Measurements from ENCODE around the gene SPNS2. TPM values are rescaled to one million over a fixed set of nuclear protein-coding genes. Genes with fewer than 3 reads are reported as not detected.

The SPNS2 gene
- total and polyA plus RNA-seq, 2 donors (not counting 1 experiment from before 2014, with no cell fraction given), result 0.48 TPM; not detected in 1

DNA sequence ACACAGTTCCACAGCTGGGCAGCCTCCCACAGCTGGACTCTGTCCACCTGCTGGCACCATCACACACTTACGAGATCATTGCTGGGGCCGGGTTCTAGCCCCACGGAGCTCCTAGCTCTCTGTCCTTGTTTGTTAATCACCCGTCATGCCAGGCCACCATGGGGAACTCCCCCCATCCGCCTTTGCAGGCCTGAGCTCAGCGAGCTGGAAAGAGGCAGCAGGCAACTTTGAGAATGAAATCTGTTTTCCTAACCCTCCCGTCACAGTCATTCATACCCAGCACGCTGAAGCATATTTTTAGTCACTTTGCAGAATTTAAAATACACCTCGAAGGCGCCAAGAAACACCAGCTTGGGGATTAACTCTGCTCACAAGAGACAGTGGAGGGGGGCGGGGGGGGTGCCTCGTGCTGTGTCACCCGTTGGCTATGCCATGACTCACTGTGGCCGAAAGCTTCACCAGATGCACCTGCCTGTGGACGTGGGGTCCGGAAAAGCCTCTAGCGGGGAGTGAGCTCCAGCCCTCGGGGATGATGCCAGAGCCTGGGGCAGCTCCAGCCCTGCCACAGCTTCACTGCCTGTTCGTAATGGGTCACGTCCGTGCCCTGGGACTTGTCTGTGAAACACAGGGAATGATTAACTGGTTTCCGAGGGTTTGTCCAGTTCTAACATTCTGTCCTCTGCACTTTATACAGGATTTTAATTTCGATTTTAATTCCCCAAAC lies 1.4 kb upstream of the SPNS2 start:
- Mint-ChIP-seq H3K27me3 (peaks cover 25% of the 10 kb centered on the region), H3K27ac (peak overlapping the region; percentile 66), H3K9me3 (ENCODE audit: insufficient read depth) (no peaks in the 10 kb centered on the region), H3K4me3 (peak overlapping the region; percentile 75), H3K4me1 (peaks cover 37% of the 10 kb centered on the region)
- H3K4me2 ChIP-seq (replicated peaks; ENCODE audit: low read depth, low read length, poor library complexity, severe bottlenecking), result peak overlapping the region; percentile 88
- no peak overlapping the region for H3K27ac ChIP-seq (ENCODE audit: low read length in 2 of 2)
- H3K9ac ChIP-seq (ENCODE audit: low read length), result no peak overlapping the region
- CTCF ChIA-PET, result interaction anchor here (1.3 to 1.4 kb wide), 2 partner anchors 70 to 77 kb away, joined by 3 to 4 read pairs; no protein-coding TSS in a partner anchor
- H3K4me1 ChIP-seq (ENCODE audit: control insufficient read depth in 2 of 2, insufficient read depth in 2 of 2, low read length in 2 of 2), result peaks cover 41 to 47% of the 10 kb centered on the region in 2 donors
- DNase-seq (peak; percentile 58), ATAC-seq (ENCODE audit: low read depth) (peak; percentile 34)
- intact Hi-C loops (cut with micrococcal nuclease), result no loop called here
- H4K20me1 ChIP-seq (ENCODE audit: control insufficient read depth, insufficient read depth, low read length, poor library complexity, severe bottlenecking), result no peaks in the 10 kb centered on the region
- POLR2A ChIA-PET, result no interaction called here
- TF ChIP-seq EZH2 (IDR thresholded peaks at IDR 0.05; ENCODE audit: borderline replicate concordance, insufficient read depth, low read depth, low read length, poor library complexity, severe bottlenecking), result no peak
- TF ChIP-seq, protein P1, sequence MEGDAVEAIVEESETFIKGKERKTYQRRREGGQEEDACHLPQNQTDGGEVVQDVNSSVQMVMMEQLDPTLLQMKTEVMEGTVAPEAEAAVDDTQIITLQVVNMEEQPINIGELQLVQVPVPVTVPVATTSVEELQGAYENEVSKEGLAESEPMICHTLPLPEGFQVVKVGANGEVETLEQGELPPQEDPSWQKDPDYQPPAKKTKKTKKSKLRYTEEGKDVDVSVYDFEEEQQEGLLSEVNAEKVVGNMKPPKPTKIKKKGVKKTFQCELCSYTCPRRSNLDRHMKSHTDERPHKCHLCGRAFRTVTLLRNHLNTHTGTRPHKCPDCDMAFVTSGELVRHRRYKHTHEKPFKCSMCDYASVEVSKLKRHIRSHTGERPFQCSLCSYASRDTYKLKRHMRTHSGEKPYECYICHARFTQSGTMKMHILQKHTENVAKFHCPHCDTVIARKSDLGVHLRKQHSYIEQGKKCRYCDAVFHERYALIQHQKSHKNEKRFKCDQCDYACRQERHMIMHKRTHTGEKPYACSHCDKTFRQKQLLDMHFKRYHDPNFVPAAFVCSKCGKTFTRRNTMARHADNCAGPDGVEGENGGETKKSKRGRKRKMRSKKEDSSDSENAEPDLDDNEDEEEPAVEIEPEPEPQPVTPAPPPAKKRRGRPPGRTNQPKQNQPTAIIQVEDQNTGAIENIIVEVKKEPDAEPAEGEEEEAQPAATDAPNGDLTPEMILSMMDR (IDR thresholded peaks at IDR 0.05), result no peak
- H3K36me3 ChIP-seq (replicated peaks in 1 of 2; ENCODE audit: control extremely low read depth in 1 of 2, control insufficient read depth in 1 of 2, extremely low read depth in 1 of 2, insufficient read depth in 2 of 2, low read length in 1 of 2), result no peaks in the 10 kb centered on the region
- H3K9me3 ChIP-seq (ENCODE audit: control extremely low read depth in 1 of 3, control insufficient read depth in 2 of 3, insufficient read depth in 1 of 3, low read length in 2 of 3), result peaks cover 0 to 11% (median 0%) of the 10 kb centered on the region in 3 donors
- H2AFZ ChIP-seq (ENCODE audit: insufficient read depth, low read depth, low read length, poor library complexity, severe bottlenecking), result no peak overlapping the region
- H3K27me3 ChIP-seq (replicated peaks in 1 of 4; ENCODE audit: control extremely low read depth in 1 of 4, control insufficient read depth in 3 of 4, insufficient read depth in 4 of 4, low read length in 3 of 4), result peaks cover 0 to 34% (median 23%) of the 10 kb centered on the region in 4 experiments
- H3K4me3 ChIP-seq (ENCODE audit: control extremely low read depth in 1 of 5, extremely low read depth in 1 of 5, insufficient read depth in 1 of 5, low read depth in 2 of 5, low read length in 4 of 5), result no peak overlapping the region
- H3K79me2 ChIP-seq (ENCODE audit: control insufficient read depth, insufficient read depth, low read length), result no peaks in the 10 kb centered on the region
- 58% methylated on average over 21 of the region's 23 CpGs for WGBS (ENCODE audit: insufficient coverage)

Data from B cell (primary cell).